IPS-11a (cell line): ENCODE results near the gene BAX.

Experiments used
- H3K4me3 ChIP-seq: one replicate; pipeline ENCODE4 v1.5.1; 2013; ENCODE audit warnings: low read depth, low read length, control low read depth

The BAX gene

DNA sequence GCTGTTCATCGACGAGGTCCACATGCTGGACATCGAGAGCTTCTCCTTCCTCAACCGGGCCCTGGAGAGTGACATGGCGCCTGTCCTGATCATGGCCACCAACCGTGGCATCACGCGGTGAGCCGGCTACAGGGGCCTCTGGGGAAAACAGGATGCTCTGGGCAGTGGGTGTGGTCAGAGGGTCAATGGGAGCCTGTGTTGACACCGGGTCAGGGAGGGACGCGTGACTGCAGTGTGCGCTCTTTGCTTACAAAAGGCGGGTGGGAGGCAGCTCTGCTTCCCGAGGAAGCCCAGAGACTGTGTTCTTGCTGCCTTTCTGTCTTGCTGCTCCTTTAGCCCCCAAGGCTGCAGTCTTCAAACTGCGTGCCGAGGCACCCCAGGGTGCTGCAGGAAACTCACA, 56.5 kb downstream of the BAX start:
- H3K4me3 ChIP-seq: no peak overlapping the region
